Psoas muscle (tissue), 8 donors: ENCODE measurements around the gene SLC5A10. TPM values are rescaled to one million over a fixed set of nuclear protein-coding genes. Genes with fewer than 3 reads are reported as not detected.

ENCODE experiments used
- ATAC-seq, 4 donors: fragments of 200-7000 bp; cut with Tn5 transposase; one replicate each; pipeline ENCODE4 v1.9.1; 2020; ENCODE audit warnings: moderate library complexity in 3 of 4, mild to moderate bottlenecking in 2 of 4
- DNase-seq, 2 donors: peaks; one replicate each; pipeline ENCODE4 v3.0.0-alpha.2; 2020
- H3K27ac ChIP-seq: fragments of 200-600 bp; one replicate; pipeline ENCODE4 v1.8.0; 2022
- H3K27me3 ChIP-seq, 3 donors: fragments of 200-600 bp in 1 of 3; one replicate each; pipeline versions ENCODE4 v1.6.1 to v1.8.0; 2013 to 2022; ENCODE audit warnings: low read length in 2 of 3, mild to moderate bottlenecking in 2 of 3, moderate library complexity in 1 of 3; ENCODE audit not compliant: insufficient read depth in 3 of 3
- H3K36me3 ChIP-seq, 2 donors: fragments of 200-600 bp in 1 of 2; one replicate each; pipeline versions ENCODE4 v1.6.1 to v1.8.0; 2013 to 2022; ENCODE audit warnings: low read depth in 1 of 2, mild to moderate bottlenecking in 1 of 2, moderate library complexity in 1 of 2; ENCODE audit not compliant: insufficient read depth in 1 of 2
- H3K4me1 ChIP-seq: fragments of 200-600 bp; one replicate; pipeline ENCODE4 v1.8.0; 2022
- H3K4me3 ChIP-seq: fragments of 200-600 bp; one replicate; pipeline ENCODE4 v1.8.0; 2022; ENCODE audit warnings: mild to moderate bottlenecking
- H3K9me3 ChIP-seq: fragments of 200-600 bp; one replicate; pipeline ENCODE4 v1.8.0; 2022
- CTCF ChIP-seq: fragments of 200-600 bp; IDR thresholded peaks from one replicate; pipeline ENCODE4 v1.8.0; 2022; ENCODE audit warnings: antibody characterized with exemption
- WGBS, 3 donors: extraction: QIAGEN DNeasy Blood & Tissue Kit; methylation state at CpG; one replicate each; pipeline versions ENCODE4 v1.1.6 to v1.1.7; 2013; 5-methylcytosine and 5-hydroxymethylcytosine counted together
- intact Hi-C, 2 donors: fragments of 100-400 bp; cut with DNase I; formaldehyde crosslinking; loops; one replicate each; pipeline versions ENCODE4 v1.11.0 to v1.14.2; 2022
- polyA plus RNA-seq, 3 donors: library from polyadenylated mRNA; stranded (reverse); fragments of 200-250 nt; gene quantifications; one replicate each; pipeline ENCODE4 v1.2.3, GENCODE V29; 2013
- total RNA-seq, 4 donors: library from RNA; stranded (reverse); fragmentation: NEBNext Ultra II Directional in 2 of 4; extraction: Animal tissue kit (Norgen Biotek cat#: 25700) in 2 of 4; gene quantifications; one replicate each; pipeline versions ENCODE4 v1.2.1 to v1.2.4, GENCODE V29; 2021 to 2023
- donor health status: healthy with polysubstance abuse.
- donor health status: DM: no; HTN: no; CAD: no; lungs with moderate emphysema.
- donor health status: Bipolar disorder and iron deficiency.
- donor health status: healthy.
- donor health status: DM: yes; HTN: yes; CAD: no.
- donor health status: DM: no; HTN: no; CAD: no.
- donor health status: DM: no; HTN: no; CAD: no.
- donor health status: DM: yes; HTN: yes; CAD: no.

The SLC5A10 gene
- total and polyA plus RNA-seq, 7 donors, result 0.03 TPM; not detected in 6

- DNase-seq (no peak), ATAC-seq (no peak)
- intact Hi-C loops, result loop anchor here in 1 of 2 donors (2.0 kb wide), 1 partner anchor 25 kb away; no protein-coding TSS in a partner anchor
- Histone ChIP-seq H3K9me3 (no peaks in the 10 kb centered on the region), H3K27me3 (peaks cover 0 to 6% (median 3%) of the 10 kb centered on the region in 3 donors), H3K36me3 (no peaks in the 10 kb centered on the region), H3K27ac (no peak overlapping the region), H3K4me1 (no peaks in the 10 kb centered on the region), H3K4me3 (no peak overlapping the region)
- no peak for TF ChIP-seq CTCF
- 91 to 95% (median 94%) methylated on average over 4 of the region's 4 CpGs for WGBS, 3 donors
Measured at GRCh38 chr17:19005789-19006430, 53.9 kb downstream of the SLC5A10 start.

- H3K27me3 ChIP-seq, result peaks cover 0 to 6% (median 3%) of the 10 kb centered on the region in 3 donors
- TF ChIP-seq CTCF, result no peak
- H3K27ac ChIP-seq, result no peak overlapping the region
- intact Hi-C loops, result no loop called here
- no peaks in the 10 kb centered on the region for H3K4me1 ChIP-seq
- no peaks in the 10 kb centered on the region for H3K36me3 ChIP-seq
- DNase-seq (no peak), ATAC-seq (no peak)
- H3K9me3 ChIP-seq, result no peaks in the 10 kb centered on the region
- no peak overlapping the region for H3K4me3 ChIP-seq
Measured at GRCh38 chr17:19006698-19007097, 54.7 kb downstream of the SLC5A10 start.

GRCh38 chr17:19009970-19010369 is 58.0 kb downstream of the SLC5A10 start:
- intact Hi-C loops, result no loop called here
- TF ChIP-seq CTCF, result no peak
- Histone ChIP-seq H3K36me3 (no peaks in the 10 kb centered on the region), H3K27me3 (peaks cover 0 to 4% (median 0%) of the 10 kb centered on the region in 3 donors), H3K27ac (no peak overlapping the region), H3K9me3 (no peaks in the 10 kb centered on the region), H3K4me3 (no peak overlapping the region), H3K4me1 (no peaks in the 10 kb centered on the region)
- WGBS, 3 donors, result 90 to 92% (median 91%) methylated on average over 12 of the region's 12 CpGs
- no peak for ATAC-seq
- no peak for DNase-seq

GRCh38 chr17:19010729-19011505 is 59.0 kb downstream of the SLC5A10 start:
- Histone ChIP-seq H3K27me3 (no peaks in the 10 kb centered on the region), H3K9me3 (no peaks in the 10 kb centered on the region), H3K4me1 (no peaks in the 10 kb centered on the region), H3K27ac (no peak overlapping the region), H3K4me3 (no peak overlapping the region), H3K36me3 (no peaks in the 10 kb centered on the region)
- no peak for TF ChIP-seq CTCF
- ATAC-seq, result no peak
- intact Hi-C loops, result no loop called here
- WGBS, 3 donors, result 66 to 69% (median 68%) methylated on average over 11 of the region's 11 CpGs
- DNase-seq, result peak; percentile 2 to 7
